HepG2 (cell line): ENCODE measurements around the gene CYP19A1. TPM values are rescaled to one million over a fixed set of nuclear protein-coding genes. Genes with fewer than 3 reads are reported as not detected.
A peak's percentile ranks its signal among the peaks of the same experiment; 100 is the strongest.

ENCODE experiments used
- ARID5B ChIP-seq: IDR thresholded peaks from 2 replicates; pipeline ENCODE4 v1.4.0; 2020; ENCODE audit warnings: mild to moderate bottlenecking, missing genetic modification reagents
- FOXK2 ChIP-seq: fragments of 450-650 bp; IDR thresholded peaks from 2 replicates; pipeline ENCODE4 v1.6.1; 2016
- FOXM1 ChIP-seq: sonication (generic); formaldehyde crosslinking; IDR thresholded peaks from 2 replicates; pipeline ENCODE4 v1.5.0; 2020; ENCODE audit warnings: missing genetic modification reagents
- HES4 ChIP-seq: sonication (generic); formaldehyde crosslinking; IDR thresholded peaks from 2 replicates; pipeline ENCODE4 v1.9.0; 2021; ENCODE audit warnings: mild to moderate bottlenecking, missing genetic modification reagents, borderline replicate concordance
- HNF4G ChIP-seq, 2 experiments: sonication (generic) in 1 of 2; formaldehyde crosslinking in 1 of 2; IDR thresholded peaks; 2 replicates each; pipeline versions ENCODE4 v1.4.0 to v1.6.1; 2011 to 2020; ENCODE audit warnings: borderline replicate concordance in 2 of 2, low read depth in 2 of 2, mild to moderate bottlenecking in 2 of 2, low read length in 1 of 2, missing genetic modification reagents in 1 of 2, moderate library complexity in 1 of 2
- HOXA3 ChIP-seq: sonication (generic); formaldehyde crosslinking; IDR thresholded peaks from 2 replicates; pipeline ENCODE4 v1.5.0; 2020; ENCODE audit warnings: missing genetic modification reagents
- KLF13 ChIP-seq: sonication (generic); formaldehyde crosslinking; IDR thresholded peaks from 2 replicates; pipeline ENCODE4 v1.4.0; 2020; ENCODE audit warnings: mild to moderate bottlenecking, missing genetic modification reagents
- NR0B2 ChIP-seq: sonication (generic); formaldehyde crosslinking; IDR thresholded peaks from 2 replicates; pipeline ENCODE4 v1.4.0; 2020; ENCODE audit warnings: mild to moderate bottlenecking, missing genetic modification reagents
- NR1H2 ChIP-seq: sonication (generic); formaldehyde crosslinking; IDR thresholded peaks from 2 replicates; pipeline ENCODE4 v1.8.1; 2022; ENCODE audit warnings: low read depth, missing genetic modification reagents, borderline replicate concordance
- PAF1 ChIP-seq: IDR thresholded peaks from 2 replicates; pipeline ENCODE4 v1.6.1; 2016; ENCODE audit warnings: missing genetic modification reagents, missing compliant biosample characterization
- POLR2G ChIP-seq: fragments of 200-400 bp; formaldehyde crosslinking; IDR thresholded peaks from 2 replicates; pipeline ENCODE4 v1.6.1; 2018; ENCODE audit warnings: mild to moderate bottlenecking, low read depth, low read length, moderate library complexity
- RFXANK ChIP-seq: IDR thresholded peaks from 2 replicates; pipeline ENCODE4 v1.6.1; 2016
- STAG1 ChIP-seq: sonication (generic); formaldehyde crosslinking; IDR thresholded peaks from 2 replicates; pipeline ENCODE4 v1.4.0; 2020; ENCODE audit warnings: missing genetic modification reagents
- SYNCRIP ChIP-seq: fragments of 200-400 bp; formaldehyde crosslinking; IDR thresholded peaks from 2 replicates; pipeline ENCODE4 v1.6.1; 2018; ENCODE audit warnings: mild to moderate bottlenecking, low read depth, low read length; ENCODE audit not compliant: insufficient read depth
- TOPORS ChIP-seq: sonication (generic); formaldehyde crosslinking; IDR thresholded peaks from 2 replicates; pipeline ENCODE4 v1.8.0; 2023; ENCODE audit warnings: mild to moderate bottlenecking, missing genetic modification reagents
- ZNF280D ChIP-seq: sonication (generic); formaldehyde crosslinking; IDR thresholded peaks from 2 replicates; pipeline ENCODE4 v1.5.1; 2020; ENCODE audit warnings: mild to moderate bottlenecking, missing genetic modification reagents
- ZNF329 ChIP-seq: sonication (generic); formaldehyde crosslinking; IDR thresholded peaks from 2 replicates; pipeline ENCODE4 v1.9.0; 2021; ENCODE audit warnings: low read depth, mild to moderate bottlenecking, missing genetic modification reagents
- ZNF33B ChIP-seq: sonication (generic); formaldehyde crosslinking; IDR thresholded peaks from 2 replicates; pipeline ENCODE4 v1.5.1; 2020; ENCODE audit warnings: mild to moderate bottlenecking, missing genetic modification reagents
- ZNF354B ChIP-seq: sonication (generic); formaldehyde crosslinking; IDR thresholded peaks from 2 replicates; pipeline ENCODE4 v1.8.0; 2022; ENCODE audit warnings: mild to moderate bottlenecking, missing genetic modification reagents
- ZNF580 ChIP-seq: IDR thresholded peaks from 2 replicates; pipeline ENCODE4 v1.6.1; 2016; ENCODE audit warnings: low read depth, borderline replicate concordance
- ZNF841 ChIP-seq: sonication (generic); formaldehyde crosslinking; IDR thresholded peaks from 2 replicates; pipeline ENCODE4 v1.8.1; 2023; ENCODE audit warnings: missing genetic modification reagents, borderline replicate concordance
- polyA plus RNA-seq, 8 experiments: library from polyadenylated mRNA; depleted of rRNA in 3 of 8; stranded (reverse) in 7 of 8; unstranded in 1 of 8; fragments of >200 nt; fragmentation: Illumina TruSeq in 4 of 8; extraction: Trizol in 4 of 8; gene quantifications; 2 replicates each; pipeline versions ENCODE4 v1.2.1 to v1.2.3, GENCODE V29; 2011 to 2016; ENCODE audit warnings: low read depth in 4 of 8, missing spikeins in 1 of 8, mixed read lengths in 1 of 8; ENCODE audit not compliant: insufficient read depth in 1 of 8
- total RNA-seq, 5 experiments: library from RNA; depleted of rRNA; stranded (reverse); fragments of >200 nt; fragmentation: Illumina TruSeq; extraction: Trizol; gene quantifications; 2 replicates each; pipeline ENCODE4 v1.2.3, GENCODE V29; 2016; ENCODE audit warnings: low read depth in 1 of 5

CYP19A1 gene
- total and polyA plus RNA-seq, 2 of the 13 experiments (the other 11 are each of a cell fraction or from before 2014, with no cell fraction given), result 10.9 to 23.0 TPM

- TF ChIP-seq ARID5B (peak; percentile 49; the same call in 1 of the 2 replicates), ZNF580 (CRISPR knock-in tag) (no peak), NR0B2 (CRISPR knock-in tag) (no peak), POLR2G (no peak), FOXK2 (no peak), ZNF33B (CRISPR knock-in tag) (no peak), ZNF354B (CRISPR knock-in tag) (no peak), STAG1 (CRISPR knock-in tag) (no peak), HNF4G (IDR thresholded peaks at IDR 0.05; ENCODE audit: borderline replicate concordance, low read depth, low read length) (peak; percentile 81; the same call in 1 of the 2 replicates), HNF4G (CRISPR knock-in tag; IDR thresholded peaks at IDR 0.05; ENCODE audit: borderline replicate concordance, low read depth) (no peak), TOPORS (CRISPR knock-in tag) (no peak), PAF1 (CRISPR knock-in tag) (no peak), KLF13 (CRISPR knock-in tag) (no peak), NR1H2 (CRISPR knock-in tag) (no peak), HOXA3 (peak; percentile 44; the same call in 1 of the 2 replicates), ZNF280D (CRISPR knock-in tag) (no peak), HES4 (CRISPR knock-in tag) (no peak), ZNF329 (CRISPR knock-in tag) (no peak), ZNF841 (CRISPR knock-in tag) (no peak), SYNCRIP (no peak), RFXANK (no peak), FOXM1 (CRISPR knock-in tag) (no peak)
Observed at GRCh38 chr15:51288143-51289065, 50.0 kb downstream of the CYP19A1 start (continued).
